GM12872 (cell line): ENCODE results near the gene STX3.

Experiments
- CTCF ChIP-seq: IDR thresholded peaks from 3 replicates; pipeline ENCODE4 v1.5.1; 2011; ENCODE audit warnings: low read depth, mild to moderate bottlenecking, low read length, moderate library complexity; ENCODE audit not compliant: insufficient read depth

Gene STX3

GRCh38 chr11:59807047-59807610 is 52.0 kb downstream of the STX3 start:
- TF ChIP-seq CTCF: no peak

- TF ChIP-seq CTCF: peak; percentile 52
Observed at GRCh38 chr11:59810189-59810910, 55.2 kb downstream of the STX3 start, which contains the start of gene MRPL16. Gene MRPL16, minus strand, starts transcription at chr11:59810778. Its CDS starts 120 bp downstream, at chr11:59810658.

GRCh38 chr11:59810911-59811259 is 55.7 kb downstream of the STX3 start:
- TF ChIP-seq CTCF: no peak

GRCh38 chr11:59812220-59812619 is 57.0 kb downstream of the STX3 start:
- no peak for TF ChIP-seq CTCF

- no peak for TF ChIP-seq CTCF
Observed at GRCh38 chr11:59813364-59813763, 58.2 kb downstream of the STX3 start.

- TF ChIP-seq CTCF: no peak
Observed at GRCh38 chr11:59814021-59814420, 58.8 kb downstream of the STX3 start.

GRCh38 chr11:59815754-59816153 is 60.6 kb downstream of the STX3 start:
- TF ChIP-seq CTCF: no peak
